ENCODE data around the gene SPACA5.

DNA sequence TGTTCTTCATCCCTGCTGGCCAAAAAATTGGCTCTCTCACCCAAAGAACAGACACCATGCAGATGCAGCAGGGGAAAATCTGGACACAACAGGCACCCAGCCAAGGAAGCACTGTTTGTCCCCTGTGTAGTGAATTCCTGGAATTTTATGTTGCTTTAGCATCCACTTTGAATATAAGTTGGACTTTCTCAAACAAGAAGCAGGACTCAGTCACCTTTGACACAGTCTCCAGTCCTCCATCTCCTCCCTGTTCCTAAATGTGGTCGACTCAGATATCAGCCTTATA, 14.8 kb upstream of the SPACA5 start:
- TF ChIP-seq, protein P1, sequence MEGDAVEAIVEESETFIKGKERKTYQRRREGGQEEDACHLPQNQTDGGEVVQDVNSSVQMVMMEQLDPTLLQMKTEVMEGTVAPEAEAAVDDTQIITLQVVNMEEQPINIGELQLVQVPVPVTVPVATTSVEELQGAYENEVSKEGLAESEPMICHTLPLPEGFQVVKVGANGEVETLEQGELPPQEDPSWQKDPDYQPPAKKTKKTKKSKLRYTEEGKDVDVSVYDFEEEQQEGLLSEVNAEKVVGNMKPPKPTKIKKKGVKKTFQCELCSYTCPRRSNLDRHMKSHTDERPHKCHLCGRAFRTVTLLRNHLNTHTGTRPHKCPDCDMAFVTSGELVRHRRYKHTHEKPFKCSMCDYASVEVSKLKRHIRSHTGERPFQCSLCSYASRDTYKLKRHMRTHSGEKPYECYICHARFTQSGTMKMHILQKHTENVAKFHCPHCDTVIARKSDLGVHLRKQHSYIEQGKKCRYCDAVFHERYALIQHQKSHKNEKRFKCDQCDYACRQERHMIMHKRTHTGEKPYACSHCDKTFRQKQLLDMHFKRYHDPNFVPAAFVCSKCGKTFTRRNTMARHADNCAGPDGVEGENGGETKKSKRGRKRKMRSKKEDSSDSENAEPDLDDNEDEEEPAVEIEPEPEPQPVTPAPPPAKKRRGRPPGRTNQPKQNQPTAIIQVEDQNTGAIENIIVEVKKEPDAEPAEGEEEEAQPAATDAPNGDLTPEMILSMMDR (optimal IDR thresholded peaks at IDR 0.05 in 1 of 3, IDR thresholded peaks at IDR 0.05 in 1 of 3, conservative IDR thresholded peaks at IDR 0.05 in 1 of 3; ENCODE audit: extremely low read depth in 1 of 3, insufficient read depth in 2 of 3, low read length in 3 of 3) = no peak
- TF ChIP-seq EZH2 (IDR thresholded peaks at IDR 0.05; ENCODE audit: low read length) = no peak

Data from keratinocyte (primary cell).